HepG2 (cell line): ENCODE measurements around the gene CAPZB. TPM values are rescaled to one million over a fixed set of nuclear protein-coding genes. Genes with fewer than 3 reads are reported as not detected.

Source experiments
- ATAC-seq: fragments of 200-7000 bp; cut with Tn5 transposase; 3 replicates; pipeline ENCODE4 v1.9.1; 2020; ENCODE audit warnings: mild to moderate bottlenecking, moderate library complexity
- BruUV-seq: library from RNA; stranded (reverse); fragments of 400-500 nt; replicated peaks from 2 replicates; lab custom pipeline; 2021; lab: Mats Ljungman, UMichigan
- CTCF ChIA-PET: fragments of 300-600 bp; formaldehyde crosslinking; extraction: SDS; loops from one replicate; lab custom pipeline; 2021; ENCODE audit warnings: low total read pairs, inconsistent platforms, low intra/inter-chr PET ratio; lab: Yijun Ruan, JAX
- POLR2A ChIA-PET: fragments of 350-600 bp; sonication (Branson Sonifier 250); formaldehyde crosslinking; loops from one replicate; lab custom pipeline; 2020; ENCODE audit warnings: antibody characterized with exemption, inconsistent platforms; lab: Yijun Ruan, JAX
- DNase-seq: peaks from one replicate; pipeline ENCODE4 v3.0.0-alpha.2; 2015; ENCODE audit warnings: low spot score
- FAIRE-seq: peaks from 3 replicates; lab custom pipeline; 2011; peaks lifted over from hg19 to GRCh38; lab: Jason Lieb, UNC
- H2AFZ ChIP-seq: one replicate; pipeline ENCODE4 v1.6.1; 2011; ENCODE audit warnings: low read length, inconsistent platforms
- H3K27ac ChIP-seq: fragments of 300-600 bp; 3 replicates; pipeline ENCODE4 v1.8.0; 2011; ENCODE audit warnings: mixed run types, mild to moderate bottlenecking, mixed read lengths, low read length, inconsistent platforms; ENCODE audit not compliant: insufficient read depth; ENCODE audit errors: extremely low read length
- H3K27me3 ChIP-seq, 2 experiments: fragments of 200-600 bp in 1 of 2; 2 replicates in 1 of 2; 3 replicates in 1 of 2; pipeline versions ENCODE4 v1.6.0 to v1.8.0; 2011; ENCODE audit warnings: low read length in 2 of 2, mild to moderate bottlenecking in 2 of 2, moderate library complexity in 2 of 2, inconsistent platforms in 1 of 2; ENCODE audit not compliant: insufficient read depth in 2 of 2, control insufficient read depth in 1 of 2
- H3K36me3 ChIP-seq, 2 experiments: fragments of 200-600 bp in 1 of 2; replicated peaks in 1 of 2; 2 replicates in 1 of 2; 3 replicates in 1 of 2; pipeline versions ENCODE4 v1.5.1 to v1.8.0; 2011; ENCODE audit warnings: low read length in 2 of 2, inconsistent platforms in 1 of 2; ENCODE audit not compliant: insufficient read depth in 2 of 2, control insufficient read depth in 1 of 2
- H3K4me1 ChIP-seq: 2 replicates; pipeline ENCODE4 v1.5.1; 2012; ENCODE audit warnings: low read length, inconsistent platforms; ENCODE audit not compliant: insufficient read depth
- H3K4me2 ChIP-seq: 2 replicates; pipeline ENCODE4 v1.6.0; 2011; ENCODE audit warnings: low read depth, low read length, inconsistent platforms
- H3K4me3 ChIP-seq, 3 experiments: fragments of 200-600 bp in 1 of 3; sonication (generic), shearing (Covaris generic) in 1 of 3; replicated peaks in 1 of 3; 2 replicates each; pipeline ENCODE4 v1.5.1; 2011 to 2016; ENCODE audit warnings: low read length in 3 of 3, inconsistent platforms in 2 of 3, low read depth in 2 of 3, mild to moderate bottlenecking in 2 of 3, control low read depth in 1 of 3, mixed read lengths in 1 of 3; ENCODE audit not compliant: insufficient read depth in 1 of 3
- H3K79me2 ChIP-seq: one replicate; pipeline ENCODE4 v1.6.1; 2011; ENCODE audit warnings: low read length, inconsistent platforms; ENCODE audit not compliant: insufficient read depth
- H3K9ac ChIP-seq: 2 replicates; pipeline ENCODE4 v1.6.0; 2011; ENCODE audit warnings: mild to moderate bottlenecking, low read depth, low read length, inconsistent platforms; ENCODE audit not compliant: insufficient read depth
- H3K9me3 ChIP-seq: 2 replicates; pipeline ENCODE4 v1.5.1; 2012; ENCODE audit warnings: mild to moderate bottlenecking, low read length
- H4K20me1 ChIP-seq: 2 replicates; pipeline ENCODE4 v1.6.0; 2011; ENCODE audit warnings: inconsistent platforms, mild to moderate bottlenecking, low read length, moderate library complexity; ENCODE audit not compliant: insufficient read depth
- BATF2 ChIP-seq: sonication (generic); formaldehyde crosslinking; IDR thresholded peaks from 2 replicates; pipeline ENCODE4 v1.8.0; 2022; ENCODE audit warnings: mild to moderate bottlenecking, missing genetic modification reagents, moderate library complexity
- CAMTA2 ChIP-seq: sonication (generic); formaldehyde crosslinking; IDR thresholded peaks from 2 replicates; pipeline ENCODE4 v1.4.0; 2020; ENCODE audit warnings: mild to moderate bottlenecking, missing genetic modification reagents, borderline replicate concordance
- CCDC6 ChIP-seq: sonication (generic); formaldehyde crosslinking; IDR thresholded peaks from 2 replicates; pipeline ENCODE4 v1.8.1; 2022; ENCODE audit warnings: mild to moderate bottlenecking, missing genetic modification reagents, moderate library complexity
- ELF3 ChIP-seq: IDR thresholded peaks from 2 replicates; pipeline ENCODE4 v1.6.1; 2016; ENCODE audit warnings: missing genetic modification reagents, missing compliant biosample characterization
- HNF4G ChIP-seq, 2 experiments: sonication (generic) in 1 of 2; formaldehyde crosslinking in 1 of 2; IDR thresholded peaks; 2 replicates each; pipeline versions ENCODE4 v1.4.0 to v1.6.1; 2011 to 2020; ENCODE audit warnings: borderline replicate concordance in 2 of 2, low read depth in 2 of 2, mild to moderate bottlenecking in 2 of 2, low read length in 1 of 2, missing genetic modification reagents in 1 of 2, moderate library complexity in 1 of 2
- HNRNPL ChIP-seq: fragments of 200-400 bp; formaldehyde crosslinking; IDR thresholded peaks from 2 replicates; pipeline ENCODE4 v1.6.1; 2017; ENCODE audit warnings: mild to moderate bottlenecking, low read depth, low read length
- NFRKB ChIP-seq: fragments of 450-650 bp; IDR thresholded peaks from 2 replicates; pipeline ENCODE4 v1.6.1; 2017
- RBAK ChIP-seq: sonication (generic); formaldehyde crosslinking; IDR thresholded peaks from 2 replicates; pipeline ENCODE4 v1.5.1; 2020; ENCODE audit warnings: mild to moderate bottlenecking, missing genetic modification reagents
- TARDBP ChIP-seq: sonication (generic); formaldehyde crosslinking; IDR thresholded peaks from 2 replicates; pipeline ENCODE4 v1.8.0; 2022; ENCODE audit warnings: mild to moderate bottlenecking, missing genetic modification reagents
- THAP11 ChIP-seq: IDR thresholded peaks from 2 replicates; pipeline ENCODE4 v1.6.1; 2016; ENCODE audit warnings: missing biosample characterization, missing genetic modification reagents
- TOPORS ChIP-seq: sonication (generic); formaldehyde crosslinking; IDR thresholded peaks from 2 replicates; pipeline ENCODE4 v1.8.0; 2023; ENCODE audit warnings: mild to moderate bottlenecking, missing genetic modification reagents
- ZFY ChIP-seq: sonication (generic); formaldehyde crosslinking; IDR thresholded peaks from 2 replicates; pipeline ENCODE4 v1.4.0; 2020; ENCODE audit warnings: missing genetic modification reagents
- ZNF276 ChIP-seq: sonication (generic); formaldehyde crosslinking; IDR thresholded peaks from 2 replicates; pipeline ENCODE4 v1.4.0; 2020; ENCODE audit warnings: mild to moderate bottlenecking, low read depth, missing genetic modification reagents
- ZNF333 ChIP-seq: sonication (generic); formaldehyde crosslinking; IDR thresholded peaks from 2 replicates; pipeline ENCODE4 v1.4.0; 2020; ENCODE audit warnings: mild to moderate bottlenecking, missing genetic modification reagents, borderline replicate concordance
- ZNF484 ChIP-seq: sonication (generic); formaldehyde crosslinking; IDR thresholded peaks from 2 replicates; pipeline ENCODE4 v1.5.1; 2020; ENCODE audit warnings: mild to moderate bottlenecking, low read depth, missing genetic modification reagents, borderline replicate concordance
- ZNF567 ChIP-seq: sonication (generic); formaldehyde crosslinking; IDR thresholded peaks from 2 replicates; pipeline ENCODE4 v1.8.1; 2023; ENCODE audit warnings: mild to moderate bottlenecking, missing genetic modification reagents, borderline replicate concordance
- WGBS: methylation state at CpG from one replicate; pipeline ENCODE4 v1.1.6; 2017; ENCODE audit warnings: low lambda C conversion rate; 5-methylcytosine and 5-hydroxymethylcytosine counted together
- in situ Hi-C: cut with HindIII; loops from 2 replicates; pipeline ENCODE4 v1.10.0; 2017; ENCODE audit warnings: low pct_unique_long_range_greater_than_20kb; ENCODE audit not compliant: extremely low pct_ligation_motif_present
- intact Hi-C: fragments of 100-400 bp; cut with micrococcal nuclease; formaldehyde crosslinking; loops from one replicate; pipeline ENCODE4 v1.10.0; 2022; ENCODE audit not compliant: unreplicated experiment
- polyA plus RNA-seq, 8 experiments: library from polyadenylated mRNA; depleted of rRNA in 3 of 8; stranded (reverse) in 7 of 8; unstranded in 1 of 8; fragments of >200 nt; fragmentation: Illumina TruSeq in 4 of 8; extraction: Trizol in 4 of 8; gene quantifications; 2 replicates each; pipeline versions ENCODE4 v1.2.1 to v1.2.3, GENCODE V29; 2011 to 2016; ENCODE audit warnings: low read depth in 4 of 8, missing spikeins in 1 of 8, mixed read lengths in 1 of 8; ENCODE audit not compliant: insufficient read depth in 1 of 8
- total RNA-seq, 5 experiments: library from RNA; depleted of rRNA; stranded (reverse); fragments of >200 nt; fragmentation: Illumina TruSeq; extraction: Trizol; gene quantifications; 2 replicates each; pipeline ENCODE4 v1.2.3, GENCODE V29; 2016; ENCODE audit warnings: low read depth in 1 of 5

Gene CAPZB
- total and polyA plus RNA-seq, 2 of the 13 experiments (the other 11 are each of a cell fraction or from before 2014, with no cell fraction given): 58.9 to 76.9 TPM

- intact Hi-C loops: no loop called here
- ChIA-PET CTCF (no interaction called here), POLR2A (no interaction called here)
- H3K79me2 ChIP-seq: peaks cover 21% of the 10 kb centered on the region
- WGBS: 89% methylated on average over 5 of the region's 10 CpGs
- H3K9me3 ChIP-seq: no peaks in the 10 kb centered on the region
- peaks cover 15 to 59% of the 10 kb centered on the region in 2 experiments for H3K36me3 ChIP-seq
- no peak overlapping the region for H3K27ac ChIP-seq
- BruUV-seq: no TSS peak
- no peaks in the 10 kb centered on the region; a peak in 1 of 5 replicates for H3K27me3 ChIP-seq
- H2AFZ ChIP-seq: no peak overlapping the region
- no peak overlapping the region for H3K9ac ChIP-seq
- H4K20me1 ChIP-seq: no peaks in the 10 kb centered on the region; the same call in 1 of the 2 replicates
- FAIRE-seq (no peak), ATAC-seq (no peak), DNase-seq (no peak)
- in situ Hi-C loops: no loop called here
- H3K4me1 ChIP-seq: peaks cover 34% of the 10 kb centered on the region
- H3K4me3 ChIP-seq: no peak overlapping the region
- H3K4me2 ChIP-seq: no peak overlapping the region
- TF ChIP-seq ZNF567 (CRISPR knock-in tag) (no peak), THAP11 (no peak), CAMTA2 (CRISPR knock-in tag) (no peak), ZNF484 (no peak)
These were observed 177.4 kb downstream of the CAPZB start for GRCh38 chr1:19307794-19308508.

GRCh38 chr1:19306941-19307340 is 178.4 kb downstream of the CAPZB start:
- intact Hi-C loops (no loop called here), in situ Hi-C loops (no loop called here)
- no TSS peak for BruUV-seq
- H3K4me2 ChIP-seq: no peak overlapping the region
- FAIRE-seq (no peak), ATAC-seq (no peak), DNase-seq (no peak)
- ChIA-PET CTCF (no interaction called here), POLR2A (no interaction called here)
- H4K20me1 ChIP-seq: no peaks in the 10 kb centered on the region; the same call in 1 of the 2 replicates
- peaks cover 15 to 61% of the 10 kb centered on the region in 2 experiments for H3K36me3 ChIP-seq
- no peak overlapping the region for H2AFZ ChIP-seq
- H3K4me3 ChIP-seq: no peak overlapping the region
- H3K9ac ChIP-seq: no peak overlapping the region
- H3K27ac ChIP-seq: no peak overlapping the region
- H3K9me3 ChIP-seq: no peaks in the 10 kb centered on the region
- peaks cover 31% of the 10 kb centered on the region for H3K4me1 ChIP-seq
- 98% methylated on average over 6 of the region's 6 CpGs for WGBS
- peaks cover 16% of the 10 kb centered on the region for H3K79me2 ChIP-seq
- H3K27me3 ChIP-seq: no peaks in the 10 kb centered on the region; a peak in 1 of 5 replicates
- TF ChIP-seq ZNF333 (CRISPR knock-in tag): no peak
- TF ChIP-seq NFRKB: no peak
- no peak for TF ChIP-seq BATF2 (CRISPR knock-in tag)
- TF ChIP-seq HNRNPL: no peak
- TF ChIP-seq ZFY: no peak
- no peak for TF ChIP-seq HNF4G (IDR thresholded peaks at IDR 0.05; ENCODE audit: borderline replicate concordance, low read depth, low read length)
- TF ChIP-seq HNF4G (CRISPR knock-in tag; IDR thresholded peaks at IDR 0.05; ENCODE audit: borderline replicate concordance, low read depth): no peak
- no peak for TF ChIP-seq ZNF276 (CRISPR knock-in tag)
- TF ChIP-seq CCDC6 (CRISPR knock-in tag): no peak
- no peak for TF ChIP-seq ELF3 (CRISPR knock-in tag)
- TF ChIP-seq TOPORS (CRISPR knock-in tag): no peak
- TF ChIP-seq TARDBP (CRISPR knock-in tag): no peak
- TF ChIP-seq RBAK (CRISPR knock-in tag): no peak
